Measurements from ENCODE around the gene TRRAP.

DNA sequence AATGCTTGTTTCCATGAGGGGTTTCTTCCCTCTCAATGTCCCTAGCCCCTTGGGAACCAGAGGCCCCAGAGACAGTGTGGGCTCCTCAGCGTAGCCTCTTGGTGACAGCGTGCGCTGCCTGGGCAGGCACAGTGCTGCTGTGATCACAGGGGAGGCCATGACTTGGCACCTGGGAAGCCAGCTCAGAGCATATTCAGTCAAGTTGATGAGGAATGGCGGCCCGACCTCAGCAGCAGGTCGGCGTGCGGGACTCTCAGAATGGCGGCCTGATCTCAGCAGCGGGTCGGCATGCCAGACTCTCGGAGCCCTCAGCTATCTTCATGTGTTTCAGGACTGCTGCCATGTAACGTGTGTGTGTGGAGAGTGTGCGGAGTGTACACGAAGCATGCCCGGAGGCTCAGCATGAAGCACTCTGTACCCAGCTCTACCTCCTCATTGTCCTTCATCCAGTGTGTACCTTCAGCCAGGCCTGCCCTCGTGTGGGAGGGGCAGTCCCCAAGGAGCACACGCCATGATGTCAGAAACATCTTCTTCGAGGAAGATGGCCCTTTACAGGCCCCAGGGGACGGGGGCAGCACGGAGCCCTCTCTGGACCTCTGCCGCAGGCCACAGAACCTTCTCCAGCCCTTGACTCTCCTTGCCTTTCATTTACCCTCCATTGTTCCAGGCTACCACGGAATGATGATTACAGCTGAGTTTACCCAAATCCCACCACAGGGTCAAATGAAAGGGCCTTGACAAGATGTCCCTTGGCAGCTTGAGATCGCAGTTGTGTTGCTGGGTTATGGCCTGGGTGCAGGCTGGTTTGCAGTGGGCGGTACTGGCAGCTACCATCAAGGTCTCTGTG, 135.2 kb downstream of the TRRAP start:
- TF ChIP-seq, protein P1, sequence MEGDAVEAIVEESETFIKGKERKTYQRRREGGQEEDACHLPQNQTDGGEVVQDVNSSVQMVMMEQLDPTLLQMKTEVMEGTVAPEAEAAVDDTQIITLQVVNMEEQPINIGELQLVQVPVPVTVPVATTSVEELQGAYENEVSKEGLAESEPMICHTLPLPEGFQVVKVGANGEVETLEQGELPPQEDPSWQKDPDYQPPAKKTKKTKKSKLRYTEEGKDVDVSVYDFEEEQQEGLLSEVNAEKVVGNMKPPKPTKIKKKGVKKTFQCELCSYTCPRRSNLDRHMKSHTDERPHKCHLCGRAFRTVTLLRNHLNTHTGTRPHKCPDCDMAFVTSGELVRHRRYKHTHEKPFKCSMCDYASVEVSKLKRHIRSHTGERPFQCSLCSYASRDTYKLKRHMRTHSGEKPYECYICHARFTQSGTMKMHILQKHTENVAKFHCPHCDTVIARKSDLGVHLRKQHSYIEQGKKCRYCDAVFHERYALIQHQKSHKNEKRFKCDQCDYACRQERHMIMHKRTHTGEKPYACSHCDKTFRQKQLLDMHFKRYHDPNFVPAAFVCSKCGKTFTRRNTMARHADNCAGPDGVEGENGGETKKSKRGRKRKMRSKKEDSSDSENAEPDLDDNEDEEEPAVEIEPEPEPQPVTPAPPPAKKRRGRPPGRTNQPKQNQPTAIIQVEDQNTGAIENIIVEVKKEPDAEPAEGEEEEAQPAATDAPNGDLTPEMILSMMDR (IDR thresholded peaks at IDR 0.05), result no peak
- TF ChIP-seq POLR2AphosphoS5 (IDR thresholded peaks at IDR 0.05), result no peak
